H1 (cell line): ENCODE results near the gene INA. TPM values are rescaled to one million over a fixed set of nuclear protein-coding genes. Genes with fewer than 3 reads are reported as not detected.

Source experiments
- ASH2L ChIP-seq: fragments of 200-600, 300-600 bp; sonication (generic); IDR thresholded peaks from one replicate; pipeline ENCODE4 v1.7.1; 2017; ENCODE audit warnings: low read length
- KDM4A ChIP-seq: IDR thresholded peaks from one replicate; pipeline ENCODE4 v1.7.1; 2012; ENCODE audit warnings: low read depth, mild to moderate bottlenecking, moderate library complexity, low read length, inconsistent platforms; ENCODE audit not compliant: severe bottlenecking
- MAFK ChIP-seq: IDR thresholded peaks from 2 replicates; pipeline ENCODE4 v1.6.1; 2012; ENCODE audit warnings: low read depth, mild to moderate bottlenecking, improper control_type of control experiment, low read length
- RAD21 ChIP-seq, 2 experiments: IDR thresholded peaks in 1 of 2; conservative IDR thresholded peaks in 1 of 2; 2 replicates each; pipeline ENCODE4 v1.6.1; 2011; ENCODE audit warnings: low read depth in 2 of 2, low read length in 2 of 2, improper control_type of control experiment in 1 of 2, inconsistent platforms in 1 of 2, mild to moderate bottlenecking in 1 of 2, moderate library complexity in 1 of 2
- USF2 ChIP-seq: IDR thresholded peaks from 2 replicates; pipeline ENCODE4 v1.6.1; 2011; ENCODE audit warnings: low read length, improper control_type of control experiment
- polyA plus RNA-seq, 7 experiments: library from polyadenylated mRNA; depleted of rRNA in 3 of 7; stranded (reverse) in 5 of 7; unstranded in 2 of 7; fragments of >200 nt in 5 of 7; fragments of 200-250 nt in 2 of 7; gene quantifications; 1 replicate in 5 of 7; 2 replicates in 1 of 7; 4 replicates in 1 of 7; pipeline versions ENCODE4 v1.2.1 to v1.2.3, GENCODE V29; 2011 to 2013; ENCODE audit warnings: missing spikeins in 2 of 7, mixed read lengths in 2 of 7
- total RNA-seq: library from RNA; stranded (reverse); fragmentation: NEBNext Ultra II Directional; extraction: Animal tissue kit (Norgen Biotek cat#: 25700); gene quantifications from 2 replicates; pipeline ENCODE4 v1.2.1, GENCODE V29; 2021

INA gene
- total and polyA plus RNA-seq, 2 of the 8 experiments (the other 6 are each of a cell fraction or from before 2014, with no cell fraction given) = 17.1 to 18.1 TPM

- TF ChIP-seq KDM4A (no peak), ASH2L (no peak), RAD21 (IDR thresholded peaks at IDR 0.05 in 1 of 2, conservative IDR thresholded peaks at IDR 0.05 in 1 of 2; ENCODE audit: low read depth in 2 of 2, low read length in 2 of 2) (no peak), USF2 (no peak), MAFK (no peak)
These were observed 44.7 kb upstream of the INA start (continued) for GRCh38 chr10:103232131-103232673.
